ENCODE data around the gene HADHB. TPM values are rescaled to one million over a fixed set of nuclear protein-coding genes. Genes with fewer than 3 reads are reported as not detected.

The HADHB gene
- total RNA-seq, 1 donor = 102 TPM

DNA sequence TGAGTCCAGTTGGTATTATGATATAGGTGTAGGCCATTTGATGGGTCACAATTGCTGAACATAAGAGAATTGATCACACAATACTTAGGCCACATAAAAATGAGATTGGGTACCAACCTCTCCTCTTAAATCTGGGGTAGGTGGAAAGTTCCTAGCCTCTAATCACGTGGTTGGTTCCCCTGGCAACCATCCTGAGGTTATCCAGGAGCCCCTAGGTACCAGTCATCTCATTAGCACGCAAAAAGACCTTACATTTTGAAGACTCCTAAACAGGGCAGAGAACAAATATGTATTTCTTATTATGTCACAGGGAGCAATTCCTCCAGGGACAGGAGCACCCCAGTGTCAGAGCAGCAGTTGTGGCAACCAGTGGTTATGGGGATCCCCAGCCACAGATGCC, 88.6 kb downstream of the HADHB start:
- H3K4me3 ChIP-seq (ENCODE audit: low read depth, low read length) = no peak overlapping the region
- TF ChIP-seq CTCF (IDR thresholded peaks at IDR 0.05; ENCODE audit: insufficient read depth, low read length) = no peak
- no peak for DNase-seq (ENCODE audit: low read depth)

GRCh38 chr2:26335231-26335630, 90.5 kb downstream of the HADHB start:
- no peak overlapping the region for H3K4me3 ChIP-seq (ENCODE audit: low read depth, low read length)
- DNase-seq (ENCODE audit: low read depth) = peak; percentile 20
- TF ChIP-seq CTCF (IDR thresholded peaks at IDR 0.05; ENCODE audit: insufficient read depth, low read length) = no peak

GRCh38 chr2:26336719-26337118, 92.0 kb downstream of the HADHB start:
- no peak for TF ChIP-seq CTCF (IDR thresholded peaks at IDR 0.05; ENCODE audit: insufficient read depth, low read length)
- no peak overlapping the region for H3K4me3 ChIP-seq (ENCODE audit: low read depth, low read length)
- no peak for DNase-seq (ENCODE audit: low read depth)

DNA sequence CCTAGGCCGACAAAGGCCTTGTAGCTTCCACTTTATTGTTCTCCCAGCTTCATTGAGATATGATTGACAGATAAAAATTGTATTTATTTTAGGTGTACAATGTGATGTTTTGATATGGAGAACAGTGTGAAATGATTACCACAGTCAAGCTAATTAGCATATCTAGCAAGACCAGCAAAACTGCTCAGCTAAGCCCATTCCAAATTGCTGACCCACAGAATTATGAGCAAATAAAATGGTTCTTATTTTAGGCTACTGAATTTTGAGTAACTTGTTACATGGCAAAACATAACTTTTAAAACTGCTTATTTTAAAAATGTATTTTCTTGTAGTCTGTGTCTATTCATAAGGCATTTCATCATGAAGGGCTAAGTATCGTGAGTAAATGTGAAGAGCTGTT, 92.6 kb downstream of the HADHB start:
- no peak overlapping the region for H3K4me3 ChIP-seq (ENCODE audit: low read depth, low read length)
- no peak for TF ChIP-seq CTCF (IDR thresholded peaks at IDR 0.05; ENCODE audit: insufficient read depth, low read length)
- no peak for DNase-seq (ENCODE audit: low read depth)

Other genes with a start within 250 kb of the HADHB start
- gene RAB10, start 210.9 kb upstream of the HADHB start, total RNA-seq (ENCODE audit: low replicate concordance) = 234 and 357 TPM in 2 replicates
- gene GAREM2, start 71.9 kb upstream of the HADHB start, total RNA-seq (ENCODE audit: low replicate concordance) = 0.57 and 2.4 TPM in 2 replicates
- 135 and 174 TPM in 2 replicates for gene HADHA, start 307 bp upstream of the HADHB start, total RNA-seq (ENCODE audit: low replicate concordance)
- gene SELENOI, start 101.2 kb downstream of the HADHB start, total RNA-seq (ENCODE audit: low replicate concordance) = 13.1 and 14.6 TPM in 2 replicates
- gene ADGRF3, start 101.8 kb downstream of the HADHB start, total RNA-seq (ENCODE audit: low replicate concordance) = 0.09 TPM in 1 of 2 replicates, not detected in the other
- not detected in 2 replicates for gene DRC1, start 157.0 kb downstream of the HADHB start, total RNA-seq (ENCODE audit: low replicate concordance)
- not detected in 2 replicates for gene OTOF, start 233.2 kb downstream of the HADHB start, total RNA-seq (ENCODE audit: low replicate concordance)

Measured in fibroblast of the aortic adventitia (primary cell).